Natural killer cell treated with Interleukin-12 subunit alpha and Interleukin-12 subunit beta and Interleukin-15 and Interleukin-18, amount 100 ng/mL, for 72 hours (primary cell): Measurements from ENCODE around the gene TMEM14A. TPM values are rescaled to one million over a fixed set of nuclear protein-coding genes. Genes with fewer than 3 reads are reported as not detected.

Experiments
- ATAC-seq, 2 donors: fragments of 150-1000 bp; cut with Tn5 transposase in 1 of 2; sonication (Bioruptor Pico), chemical (Tn5 transposase) in 1 of 2; 2 replicates each; pipeline ENCODE4 v1.10.0; 2021
- DNase-seq: peaks from one replicate; pipeline ENCODE4 v3.0.0; 2022; ENCODE audit warnings: low spot score
- H3K27ac Mint-ChIP-seq, 2 donors: 1 replicate in 1 of 2; 2 replicates in 1 of 2; pipeline ENCODE4 v1.8.0; 2022; ENCODE audit warnings: mixed read lengths in 2 of 2, mild to moderate bottlenecking in 1 of 2, moderate library complexity in 1 of 2
- H3K27me3 Mint-ChIP-seq, 2 donors: 1 replicate in 1 of 2; 2 replicates in 1 of 2; pipeline ENCODE4 v1.8.0; 2022; ENCODE audit warnings: mixed read lengths in 2 of 2
- H3K36me3 Mint-ChIP-seq: one replicate; pipeline ENCODE4 v1.8.0; 2022; ENCODE audit warnings: mixed read lengths
- H3K4me1 Mint-ChIP-seq, 2 donors: 1 replicate in 1 of 2; 2 replicates in 1 of 2; pipeline ENCODE4 v1.8.0; 2022; ENCODE audit warnings: low read depth in 2 of 2, mixed read lengths in 2 of 2, mild to moderate bottlenecking in 1 of 2
- H3K4me3 Mint-ChIP-seq: one replicate; pipeline ENCODE4 v1.8.0; 2022; ENCODE audit warnings: mixed read lengths
- H3K9me3 Mint-ChIP-seq: 2 replicates; pipeline ENCODE4 v1.8.0; 2022; ENCODE audit warnings: mixed read lengths
- total RNA-seq, 2 donors: library from RNA; stranded (reverse); gene quantifications; one replicate each; pipeline ENCODE4 v1.2.3, GENCODE V29; 2022

Gene TMEM14A
- 10 to 100 TPM in 1 of 2 donors, 1 to 10 TPM in 1; 9.4 to 12.0 TPM for total RNA-seq

DNA sequence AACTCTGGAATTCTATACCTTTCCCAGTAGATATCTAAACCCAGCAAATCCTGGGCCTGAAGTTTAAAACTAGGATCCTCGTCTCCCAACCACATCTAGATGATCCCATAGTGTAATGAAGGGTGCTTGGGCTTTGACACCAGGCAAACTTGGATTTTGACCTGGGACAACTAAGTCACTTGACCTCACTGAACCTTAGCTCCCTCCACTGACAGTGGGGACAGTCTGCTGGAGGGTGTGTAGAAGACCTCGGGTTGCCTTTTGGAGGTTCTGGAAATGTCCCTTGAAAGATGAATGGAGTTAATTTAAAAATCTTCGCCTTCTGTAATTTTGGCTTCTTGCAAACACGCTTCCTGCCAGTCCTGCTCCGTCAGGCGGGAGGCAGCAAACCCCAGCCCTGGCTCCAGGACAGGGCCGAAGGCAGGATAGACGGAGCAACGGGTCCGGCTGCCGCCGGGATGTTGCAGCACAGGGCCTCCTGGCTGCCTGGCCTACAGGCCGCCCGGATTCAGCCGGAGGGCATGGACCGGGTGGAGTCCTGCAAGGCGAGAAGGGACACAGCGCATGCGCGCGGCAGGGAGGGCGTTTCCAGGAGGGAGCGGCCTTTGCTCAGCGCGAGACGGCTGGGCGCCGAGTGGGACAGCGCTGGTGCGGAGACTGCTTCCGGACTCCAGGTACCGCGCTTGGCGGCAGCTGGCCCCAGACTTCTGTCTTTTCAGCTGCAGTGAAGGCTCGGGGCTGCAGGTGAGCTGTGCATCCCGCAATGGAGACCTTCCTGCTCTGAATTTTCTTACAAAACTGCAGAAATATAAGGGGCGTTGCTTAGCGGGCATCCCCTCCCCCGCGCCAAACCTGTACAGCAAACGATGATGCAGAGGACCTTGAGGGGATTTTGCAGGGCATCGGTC is at the start of gene TMEM14A:
Gene TMEM14A, plus strand, starts transcription at position 612 of the 908 bp plus-strand sequence. CDS start 5,990 bp downstream, outside the sequence.
- DNase-seq: peak; percentile 95
- peak within 1 kb of the TSS; percentile 93 for H3K4me3 Mint-ChIP-seq
- H3K27ac Mint-ChIP-seq: peak within 1 kb of the TSS; percentile 58 to 71

GRCh38 chr6:52621631-52622030 is 49.3 kb upstream of the TMEM14A start:
- H3K4me1 Mint-ChIP-seq: no peaks in the 10 kb centered on the region
- H3K27ac Mint-ChIP-seq: no peak overlapping the region
- no peak for ATAC-seq
- no peak for DNase-seq
- H3K4me3 Mint-ChIP-seq: no peak overlapping the region
- no peaks in the 10 kb centered on the region for H3K9me3 Mint-ChIP-seq
- H3K36me3 Mint-ChIP-seq: no peaks in the 10 kb centered on the region
- H3K27me3 Mint-ChIP-seq: peaks cover 20 to 26% of the 10 kb centered on the region in 2 donors

More for the DNA sequence above, at the start of gene TMEM14A:
- Mint-ChIP-seq H3K4me1 (peaks cover 22 to 32% of the 10 kb centered on the region in 2 donors), H3K36me3 (no peaks in the 10 kb centered on the region), H3K27me3 (no peaks in the 10 kb centered on the region), H3K9me3 (no peaks in the 10 kb centered on the region)
- ATAC-seq: peak; percentile 99

DNA sequence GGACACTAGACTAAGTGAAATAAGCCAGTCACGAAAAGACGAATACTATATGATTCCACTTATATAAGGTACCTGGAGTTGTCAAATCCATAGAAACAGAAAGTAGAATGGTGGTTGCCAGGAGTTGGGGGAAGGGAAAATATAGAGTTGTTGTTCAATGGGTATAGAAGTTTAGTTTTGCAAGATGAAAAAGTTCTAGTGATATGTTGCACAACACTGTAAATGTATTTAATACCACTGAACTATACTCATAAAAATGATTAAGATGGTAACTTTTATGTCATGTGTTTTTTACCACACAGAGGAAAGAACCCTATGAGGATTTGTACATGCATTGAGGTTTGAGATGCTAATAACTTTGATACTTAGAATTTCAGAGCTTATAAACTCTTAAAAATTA is 48.1 kb upstream of the TMEM14A start:
- Mint-ChIP-seq H3K36me3 (no peaks in the 10 kb centered on the region), H3K9me3 (no peaks in the 10 kb centered on the region), H3K27ac (no peak overlapping the region), H3K27me3 (peaks cover 19 to 22% of the 10 kb centered on the region in 2 donors), H3K4me1 (no peaks in the 10 kb centered on the region), H3K4me3 (no peak overlapping the region)
- no peak for ATAC-seq
- no peak for DNase-seq

GRCh38 chr6:52632011-52632410 is 38.9 kb upstream of the TMEM14A start:
- no peaks in the 10 kb centered on the region for H3K36me3 Mint-ChIP-seq
- ATAC-seq (no peak), DNase-seq (no peak)
- H3K4me3 Mint-ChIP-seq: no peak overlapping the region
- peaks cover 3 to 27% of the 10 kb centered on the region in 2 donors for H3K27me3 Mint-ChIP-seq
- H3K4me1 Mint-ChIP-seq: no peaks in the 10 kb centered on the region
- H3K27ac Mint-ChIP-seq: no peak overlapping the region
- H3K9me3 Mint-ChIP-seq: no peaks in the 10 kb centered on the region

GRCh38 chr6:52634211-52634610 is 36.7 kb upstream of the TMEM14A start:
- H3K4me3 Mint-ChIP-seq: no peak overlapping the region
- no peak for ATAC-seq
- no peaks in the 10 kb centered on the region for H3K9me3 Mint-ChIP-seq
- H3K36me3 Mint-ChIP-seq: no peaks in the 10 kb centered on the region
- peaks cover 3 to 27% of the 10 kb centered on the region in 2 donors for H3K27me3 Mint-ChIP-seq
- no peaks in the 10 kb centered on the region for H3K4me1 Mint-ChIP-seq
- no peak overlapping the region for H3K27ac Mint-ChIP-seq
- no peak for DNase-seq

DNA sequence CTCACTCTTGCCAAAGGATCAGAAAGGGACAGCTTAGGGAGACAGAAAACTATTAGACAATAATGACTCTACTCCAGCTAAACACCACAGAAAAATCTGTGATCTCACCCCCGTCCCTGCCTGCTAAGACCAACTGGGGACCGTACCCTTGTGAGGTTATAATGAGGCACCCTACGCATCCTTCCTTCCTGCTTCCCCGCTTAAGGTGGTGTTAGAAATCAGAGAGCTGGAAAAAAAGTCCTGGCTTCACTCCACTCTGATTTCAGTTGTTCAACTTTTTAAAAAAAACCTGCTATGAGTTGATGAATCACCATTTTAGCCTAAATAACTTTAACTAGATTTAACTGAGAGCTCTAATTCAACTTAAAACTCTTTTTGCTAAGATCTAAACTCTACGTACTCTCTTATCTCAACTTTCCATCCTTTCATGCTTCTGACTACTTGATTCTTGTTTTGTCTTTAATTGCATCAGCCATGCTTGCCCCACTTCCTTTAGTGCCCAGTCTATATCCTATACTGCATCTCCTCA is 35.8 kb upstream of the TMEM14A start:
- Mint-ChIP-seq H3K27ac (no peak overlapping the region), H3K27me3 (peaks cover 6 to 32% of the 10 kb centered on the region in 2 donors), H3K4me3 (no peak overlapping the region), H3K9me3 (no peaks in the 10 kb centered on the region), H3K36me3 (no peaks in the 10 kb centered on the region), H3K4me1 (no peaks in the 10 kb centered on the region)
- DNase-seq: no peak
- ATAC-seq: no peak

- DNase-seq (no peak), ATAC-seq (no peak)
- Mint-ChIP-seq H3K4me3 (no peak overlapping the region), H3K36me3 (no peaks in the 10 kb centered on the region), H3K9me3 (no peaks in the 10 kb centered on the region), H3K27ac (no peak overlapping the region), H3K4me1 (peaks cover 6 to 7% of the 10 kb centered on the region in 2 donors), H3K27me3 (peaks cover 15 to 44% of the 10 kb centered on the region in 2 donors)
Measured at GRCh38 chr6:52636830-52637229, 34.1 kb upstream of the TMEM14A start.

DNA sequence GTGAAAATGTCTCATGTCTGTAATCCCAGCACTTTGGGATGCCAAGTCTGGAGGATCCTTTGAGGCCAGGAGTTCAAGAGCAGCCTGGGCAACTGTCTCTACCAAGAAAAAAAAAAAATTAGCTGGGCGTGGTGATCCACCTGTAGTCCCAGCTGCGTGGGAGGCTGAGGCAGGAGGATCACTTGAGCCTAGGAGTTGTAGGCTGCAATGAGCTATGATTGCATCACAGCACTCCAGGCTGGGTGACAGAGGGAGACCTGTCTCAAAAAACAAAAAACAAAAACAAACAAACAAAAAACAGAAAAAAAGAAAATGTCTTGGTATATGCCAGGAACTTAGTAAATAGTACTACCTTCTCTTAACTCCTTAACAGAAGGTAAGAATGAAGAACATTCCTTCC is 31.4 kb upstream of the TMEM14A start:
- Mint-ChIP-seq H3K27ac (no peak overlapping the region), H3K36me3 (no peaks in the 10 kb centered on the region), H3K4me3 (no peak overlapping the region), H3K9me3 (no peaks in the 10 kb centered on the region), H3K27me3 (peaks cover 20 to 44% of the 10 kb centered on the region in 2 donors), H3K4me1 (peaks cover 6 to 7% of the 10 kb centered on the region in 2 donors)
- ATAC-seq (no peak), DNase-seq (no peak)

DNA sequence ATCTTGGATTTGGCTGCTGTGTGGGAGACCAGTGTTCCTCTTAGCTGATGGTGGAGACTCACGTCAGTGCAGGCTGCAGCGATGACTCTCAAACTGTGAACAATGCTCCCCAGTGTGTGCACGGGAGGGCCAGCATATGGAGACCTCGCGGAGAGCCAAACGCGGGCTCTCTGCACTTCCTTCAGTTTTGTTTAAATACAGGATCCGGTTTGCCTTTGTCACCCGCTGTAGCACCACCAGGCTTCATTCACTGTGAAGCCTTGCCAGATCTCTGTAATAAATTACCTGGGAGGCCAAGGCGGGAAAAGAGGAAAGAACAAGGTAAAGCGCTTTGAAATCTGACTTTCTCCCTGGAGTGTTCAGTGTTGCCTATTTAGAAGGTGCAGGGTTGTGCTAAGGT is 30.7 kb upstream of the TMEM14A start:
- DNase-seq (no peak), ATAC-seq (no peak)
- H3K4me3 Mint-ChIP-seq: no peak overlapping the region
- H3K27me3 Mint-ChIP-seq: peaks cover 20 to 41% of the 10 kb centered on the region in 2 donors
- H3K9me3 Mint-ChIP-seq: no peaks in the 10 kb centered on the region
- no peak overlapping the region for H3K27ac Mint-ChIP-seq
- H3K4me1 Mint-ChIP-seq: peaks cover 6 to 7% of the 10 kb centered on the region in 2 donors
- no peaks in the 10 kb centered on the region for H3K36me3 Mint-ChIP-seq

- H3K36me3 Mint-ChIP-seq: no peaks in the 10 kb centered on the region
- peaks cover 6 to 7% of the 10 kb centered on the region in 2 donors for H3K4me1 Mint-ChIP-seq
- no peak overlapping the region for H3K27ac Mint-ChIP-seq
- no peak overlapping the region for H3K4me3 Mint-ChIP-seq
- ATAC-seq: no peak
- H3K27me3 Mint-ChIP-seq: peaks cover 17 to 40% of the 10 kb centered on the region in 2 donors
- no peaks in the 10 kb centered on the region for H3K9me3 Mint-ChIP-seq
- no peak for DNase-seq
Measured at GRCh38 chr6:52640916-52641315, 30.0 kb upstream of the TMEM14A start.

- H3K4me1 Mint-ChIP-seq: peaks cover 6 to 7% of the 10 kb centered on the region in 2 donors
Measured at GRCh38 chr6:52641388-52641787, 29.5 kb upstream of the TMEM14A start.

GRCh38 chr6:52641826-52642225 is 29.1 kb upstream of the TMEM14A start:
- ATAC-seq (no peak), DNase-seq (no peak)
- Mint-ChIP-seq H3K36me3 (no peaks in the 10 kb centered on the region), H3K4me1 (peaks cover 6 to 7% of the 10 kb centered on the region in 2 donors), H3K27me3 (peaks cover 17 to 33% of the 10 kb centered on the region in 2 donors), H3K4me3 (no peak overlapping the region), H3K9me3 (no peaks in the 10 kb centered on the region), H3K27ac (no peak overlapping the region)

More at GRCh38 chr6:52641388-52641787, 29.5 kb upstream of the TMEM14A start:
- H3K9me3 Mint-ChIP-seq: no peaks in the 10 kb centered on the region
- peaks cover 17 to 37% of the 10 kb centered on the region in 2 donors for H3K27me3 Mint-ChIP-seq
- ATAC-seq: no peak
- no peak overlapping the region for H3K27ac Mint-ChIP-seq
- H3K4me3 Mint-ChIP-seq: no peak overlapping the region
- DNase-seq: no peak
- no peaks in the 10 kb centered on the region for H3K36me3 Mint-ChIP-seq

- DNase-seq (no peak), ATAC-seq (no peak)
- Mint-ChIP-seq H3K4me3 (no peak overlapping the region), H3K27ac (no peak overlapping the region), H3K27me3 (peaks cover 17 to 33% of the 10 kb centered on the region in 2 donors), H3K4me1 (peaks cover 6 to 7% of the 10 kb centered on the region in 2 donors), H3K9me3 (no peaks in the 10 kb centered on the region), H3K36me3 (no peaks in the 10 kb centered on the region)
Measured at GRCh38 chr6:52642368-52642767, 28.5 kb upstream of the TMEM14A start.

- Mint-ChIP-seq H3K27ac (no peak overlapping the region), H3K27me3 (peaks cover 17 to 33% of the 10 kb centered on the region in 2 donors), H3K36me3 (no peaks in the 10 kb centered on the region), H3K4me1 (peaks cover 6 to 7% of the 10 kb centered on the region in 2 donors), H3K4me3 (no peak overlapping the region), H3K9me3 (no peaks in the 10 kb centered on the region)
- no peak for DNase-seq
- ATAC-seq: no peak
Measured at GRCh38 chr6:52643158-52643557, 27.8 kb upstream of the TMEM14A start.
